Activated CD4-positive, alpha-beta T cell treated with anti-CD3 and anti-CD28 coated beads for 36 hours (primary cell): ENCODE data around the gene CCL7. TPM values are rescaled to one million over a fixed set of nuclear protein-coding genes. Genes with fewer than 3 reads are reported as not detected.

Source experiments
- ATAC-seq: fragments of 200-7000 bp; cut with Tn5 transposase; one replicate; pipeline ENCODE4 v1.10.0; 2021; ENCODE audit warnings: mild to moderate bottlenecking, moderate library complexity
- CTCF ChIA-PET: fragments of 350-600 bp; sonication (Branson Sonifier 250); formaldehyde crosslinking; loops from one replicate; lab custom pipeline; 2021; ENCODE audit warnings: antibody characterized with exemption; lab: Charles Lee
- POLR2A ChIA-PET: fragments of 350-600 bp; sonication (Branson Sonifier 250); formaldehyde crosslinking; loops from one replicate; lab custom pipeline; 2021; ENCODE audit warnings: antibody characterized with exemption, inconsistent platforms; lab: Charles Lee
- DNase-seq: peaks from one replicate; pipeline ENCODE4 v3.0.0-alpha.2; 2020
- H3K27ac Mint-ChIP-seq: one replicate; pipeline ENCODE4 v1.8.0; 2021; ENCODE audit warnings: mixed read lengths
- H3K27me3 Mint-ChIP-seq: one replicate; pipeline ENCODE4 v1.8.0; 2021; ENCODE audit warnings: mixed read lengths
- H3K36me3 Mint-ChIP-seq: one replicate; pipeline ENCODE4 v1.8.0; 2021; ENCODE audit warnings: low read depth, mixed read lengths
- H3K4me1 Mint-ChIP-seq: one replicate; pipeline ENCODE4 v1.8.0; 2021; ENCODE audit warnings: mixed read lengths
- H3K4me3 Mint-ChIP-seq: one replicate; pipeline ENCODE4 v1.8.0; 2021; ENCODE audit warnings: mild to moderate bottlenecking, moderate library complexity, mixed read lengths
- H3K9me3 Mint-ChIP-seq: one replicate; pipeline ENCODE4 v1.8.0; 2021; ENCODE audit warnings: low read depth, mixed read lengths
- intact Hi-C, 2 experiments: fragments of 100-400 bp; cut with DNase I in 1 of 2; cut with micrococcal nuclease in 1 of 2; formaldehyde crosslinking; loops; one replicate each; pipeline versions ENCODE4 v1.14.2 to v1.15.1; 2022 to 2024; cut with DNase I, micrococcal nuclease
- total RNA-seq, 2 experiments: library from RNA; stranded (reverse); gene quantifications; one replicate each; pipeline ENCODE4 v1.2.3, GENCODE V29; 2021

Gene CCL7
- total RNA-seq, 2 experiments from 2014 or later: not detected

- H3K9me3 Mint-ChIP-seq: peaks cover 2% of the 10 kb centered on the region
- intact Hi-C loops: no loop called here
- POLR2A ChIA-PET: no interaction called here
- peaks cover 11% of the 10 kb centered on the region for H3K27me3 Mint-ChIP-seq
- no peak overlapping the region for H3K4me3 Mint-ChIP-seq
- no peaks in the 10 kb centered on the region for H3K4me1 Mint-ChIP-seq
- H3K27ac Mint-ChIP-seq: no peak overlapping the region
- no peaks in the 10 kb centered on the region for H3K36me3 Mint-ChIP-seq
- ATAC-seq (no peak), DNase-seq (no peak)
- CTCF ChIA-PET: no interaction called here
Observed at GRCh38 chr17:34290586-34290985, 20.6 kb downstream of the CCL7 start.

GRCh38 chr17:34291721-34292348 lies 21.8 kb downstream of the CCL7 start:
- Mint-ChIP-seq H3K27me3 (peaks cover 11% of the 10 kb centered on the region), H3K27ac (no peak overlapping the region), H3K36me3 (no peaks in the 10 kb centered on the region), H3K9me3 (peaks cover 2% of the 10 kb centered on the region), H3K4me3 (no peak overlapping the region), H3K4me1 (no peaks in the 10 kb centered on the region)
- DNase-seq (peak; percentile 7), ATAC-seq (peak; percentile 55)
- ChIA-PET CTCF (interaction anchor here (0.7 to 0.8 kb wide), 2 partner anchors 70 to 97 kb away, joined by 3 to 5 read pairs; no protein-coding TSS in a partner anchor), POLR2A (no interaction called here)
- intact Hi-C loops: no loop called here

- Mint-ChIP-seq H3K36me3 (no peaks in the 10 kb centered on the region), H3K27me3 (peaks cover 18% of the 10 kb centered on the region), H3K27ac (no peak overlapping the region), H3K4me1 (peaks cover 3% of the 10 kb centered on the region), H3K4me3 (no peak overlapping the region), H3K9me3 (no peaks in the 10 kb centered on the region)
- intact Hi-C loops: no loop called here
- ChIA-PET POLR2A (no interaction called here), CTCF (no interaction called here)
- no peak for ATAC-seq
- no peak for DNase-seq
Observed at GRCh38 chr17:34299027-34299426, 29.0 kb downstream of the CCL7 start.

DNA sequence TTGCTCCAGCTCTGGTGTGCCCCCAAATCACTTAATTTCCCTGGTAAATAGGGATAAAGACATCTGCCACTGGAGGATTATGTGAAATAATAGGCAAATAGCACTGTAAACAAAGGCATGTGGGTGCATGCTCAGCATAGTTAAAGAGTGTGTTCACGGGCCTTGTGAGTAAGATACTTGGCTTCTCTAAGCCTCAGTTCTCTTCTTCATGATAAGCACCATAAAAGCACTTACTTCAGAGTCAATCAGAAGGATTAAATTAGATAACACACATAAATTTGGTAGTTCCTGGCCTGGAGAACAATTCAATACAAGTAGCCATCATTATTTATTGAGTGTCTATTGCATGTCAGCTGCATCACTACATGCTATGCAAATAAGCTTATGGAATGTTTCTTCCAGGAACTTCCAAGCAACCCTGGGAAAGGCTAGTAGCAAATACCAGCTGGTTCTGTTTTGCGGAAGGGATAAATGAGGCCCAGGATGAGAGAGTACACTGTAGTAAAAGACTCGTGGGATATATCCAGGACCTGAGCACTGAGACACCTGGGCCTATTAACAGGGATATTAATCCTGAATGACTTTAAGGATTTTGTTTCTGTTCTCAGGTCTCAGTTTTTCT lies 30.0 kb downstream of the CCL7 start:
- Mint-ChIP-seq H3K36me3 (no peaks in the 10 kb centered on the region), H3K9me3 (no peaks in the 10 kb centered on the region), H3K4me3 (no peak overlapping the region), H3K27me3 (peaks cover 18% of the 10 kb centered on the region), H3K4me1 (peaks cover 3% of the 10 kb centered on the region), H3K27ac (no peak overlapping the region)
- CTCF ChIA-PET: no interaction called here
- ATAC-seq (no peak), DNase-seq (no peak)
- intact Hi-C loops: no loop called here
- POLR2A ChIA-PET: no interaction called here

- H3K4me1 Mint-ChIP-seq: peaks cover 3% of the 10 kb centered on the region
- no peaks in the 10 kb centered on the region for H3K9me3 Mint-ChIP-seq
- H3K27me3 Mint-ChIP-seq: peaks cover 19% of the 10 kb centered on the region
- ChIA-PET POLR2A (no interaction called here), CTCF (interaction anchor here (0.9 kb wide), 1 partner anchor 100 kb away, joined by 3 read pairs; no protein-coding TSS in a partner anchor)
- H3K36me3 Mint-ChIP-seq: no peaks in the 10 kb centered on the region
- H3K27ac Mint-ChIP-seq: no peak overlapping the region
- no peak overlapping the region for H3K4me3 Mint-ChIP-seq
- ATAC-seq (no peak), DNase-seq (no peak)
- intact Hi-C loops: no loop called here
Observed at GRCh38 chr17:34300652-34301370, 30.8 kb downstream of the CCL7 start.

- ATAC-seq (no peak), DNase-seq (no peak)
- Mint-ChIP-seq H3K9me3 (no peaks in the 10 kb centered on the region), H3K27me3 (peaks cover 23% of the 10 kb centered on the region), H3K4me1 (peaks cover 3% of the 10 kb centered on the region), H3K27ac (no peak overlapping the region), H3K4me3 (no peak overlapping the region), H3K36me3 (no peaks in the 10 kb centered on the region)
- POLR2A ChIA-PET: interaction anchor here (0.6 kb wide), 1 partner anchor 82 kb away, joined by 5 read pairs; no protein-coding TSS in a partner anchor
- intact Hi-C loops: no loop called here
- CTCF ChIA-PET: interaction anchor here (0.6 to 0.9 kb wide), 3 partner anchors 16 to 197 kb away, joined by 3 read pairs; partner anchors contain the start of gene CCL1
Observed at GRCh38 chr17:34301986-34302385, 32.0 kb downstream of the CCL7 start.

DNA sequence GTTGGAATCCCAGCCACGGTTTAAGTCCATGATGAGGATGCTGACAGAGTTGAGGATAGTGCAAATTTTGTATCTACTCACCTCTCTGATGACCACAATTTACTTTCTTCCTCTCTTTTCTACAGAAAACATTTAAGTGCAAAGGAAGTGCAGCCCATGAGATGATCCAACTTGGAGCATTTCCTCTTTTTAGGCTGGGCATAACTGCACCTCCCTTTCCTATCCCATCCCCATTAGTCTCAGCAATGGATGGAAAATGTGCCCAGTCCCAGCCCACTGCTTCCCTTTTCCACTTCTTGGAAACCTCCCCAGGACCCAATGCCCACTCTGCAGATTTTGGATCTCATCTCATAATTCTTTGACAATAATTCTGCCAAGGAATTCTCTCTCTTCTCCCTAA lies 32.6 kb downstream of the CCL7 start:
- Mint-ChIP-seq H3K4me1 (peaks cover 3% of the 10 kb centered on the region), H3K4me3 (no peak overlapping the region), H3K9me3 (no peaks in the 10 kb centered on the region), H3K27me3 (peaks cover 23% of the 10 kb centered on the region), H3K36me3 (no peaks in the 10 kb centered on the region), H3K27ac (no peak overlapping the region)
- POLR2A ChIA-PET: no interaction called here
- no peak for DNase-seq
- CTCF ChIA-PET: interaction anchor here (0.8 to 0.9 kb wide), 2 partner anchors 17 to 61 kb away, joined by 3 read pairs; partner anchors contain the start of gene CCL1
- ATAC-seq: no peak
- intact Hi-C loops: no loop called here

GRCh38 chr17:34303606-34304005 lies 33.6 kb downstream of the CCL7 start:
- no peaks in the 10 kb centered on the region for H3K9me3 Mint-ChIP-seq
- ChIA-PET POLR2A (no interaction called here), CTCF (no interaction called here)
- DNase-seq: no peak
- H3K27ac Mint-ChIP-seq: no peak overlapping the region
- no peak for ATAC-seq
- intact Hi-C loops: no loop called here
- H3K27me3 Mint-ChIP-seq: peaks cover 18% of the 10 kb centered on the region
- no peak overlapping the region for H3K4me3 Mint-ChIP-seq
- H3K4me1 Mint-ChIP-seq: no peaks in the 10 kb centered on the region
- no peaks in the 10 kb centered on the region for H3K36me3 Mint-ChIP-seq

DNA sequence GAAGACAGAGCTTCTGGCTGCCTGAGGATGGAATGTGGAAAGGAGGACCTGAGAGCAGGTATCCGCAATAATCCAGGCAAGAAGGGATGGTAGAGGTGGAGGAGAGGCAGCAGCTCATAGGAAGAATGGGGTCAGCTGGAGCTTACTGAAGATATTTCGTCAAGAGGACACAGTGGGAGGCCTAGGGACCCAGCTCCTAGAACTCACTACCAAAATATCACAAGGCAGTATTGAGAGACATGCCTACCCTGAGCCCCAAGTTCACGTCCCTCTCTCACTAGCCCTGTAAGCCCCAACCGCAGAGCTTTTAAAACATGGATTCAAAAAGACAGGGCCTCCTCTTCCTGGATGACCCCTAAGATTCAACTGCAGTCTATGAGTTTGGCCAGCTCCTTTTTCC lies 35.0 kb downstream of the CCL7 start:
- intact Hi-C loops: no loop called here
- DNase-seq (no peak), ATAC-seq (no peak)
- POLR2A ChIA-PET: no interaction called here
- Mint-ChIP-seq H3K36me3 (no peaks in the 10 kb centered on the region), H3K4me3 (no peak overlapping the region), H3K27me3 (peaks cover 17% of the 10 kb centered on the region), H3K9me3 (no peaks in the 10 kb centered on the region), H3K27ac (no peak overlapping the region), H3K4me1 (no peaks in the 10 kb centered on the region)
- CTCF ChIA-PET: interaction anchor here (0.7 kb wide), 1 partner anchor 23 kb away, joined by 3 read pairs; no protein-coding TSS in a partner anchor

GRCh38 chr17:34305606-34306005 lies 35.6 kb downstream of the CCL7 start:
- no peaks in the 10 kb centered on the region for H3K9me3 Mint-ChIP-seq
- H3K4me1 Mint-ChIP-seq: no peaks in the 10 kb centered on the region
- no peaks in the 10 kb centered on the region for H3K36me3 Mint-ChIP-seq
- no peak overlapping the region for H3K27ac Mint-ChIP-seq
- no peak for ATAC-seq
- POLR2A ChIA-PET: no interaction called here
- peaks cover 17% of the 10 kb centered on the region for H3K27me3 Mint-ChIP-seq
- CTCF ChIA-PET: no interaction called here
- no peak for DNase-seq
- no peak overlapping the region for H3K4me3 Mint-ChIP-seq
- intact Hi-C loops: no loop called here

GRCh38 chr17:34306466-34306865 lies 36.4 kb downstream of the CCL7 start:
- H3K27ac Mint-ChIP-seq: no peak overlapping the region
- ATAC-seq (no peak), DNase-seq (no peak)
- H3K4me1 Mint-ChIP-seq: no peaks in the 10 kb centered on the region
- no peaks in the 10 kb centered on the region for H3K9me3 Mint-ChIP-seq
- no peak overlapping the region for H3K4me3 Mint-ChIP-seq
- intact Hi-C loops: no loop called here
- CTCF ChIA-PET: interaction anchor here (0.8 kb wide), 1 partner anchor 12 kb away, joined by 3 read pairs; no protein-coding TSS in a partner anchor
- peaks cover 17% of the 10 kb centered on the region for H3K27me3 Mint-ChIP-seq
- POLR2A ChIA-PET: no interaction called here
- no peaks in the 10 kb centered on the region for H3K36me3 Mint-ChIP-seq
